ENCODE measurements around the gene CLTCL1. TPM values are rescaled to one million over a fixed set of nuclear protein-coding genes. Genes with fewer than 3 reads are reported as not detected.
A peak's percentile ranks its signal among the peaks of the same experiment; 100 is the strongest.
"Not testable (repeated sequence)": the region's sequence is repeated elsewhere in the genome, so short reads cannot be mapped to it uniquely, and the experiment has no call there.

Gene CLTCL1
- polyA plus RNA-seq (ENCODE audit: insufficient read length in 4 of 4) = 1 to 10 TPM; 3.3 to 5.9 (median 4.8) TPM

GRCh38 chr22:19291580-19292457 is at the start of gene CLTCL1:
TSS of gene CLTCL1 (minus strand) at chr22:19291719. CDS start at chr22:19291641, 78 bp downstream.
- DNase-seq (ENCODE audit: low read depth in 4 of 4, low spot score in 3 of 4) = peak; percentile 48 to 75 (median 56)

GRCh38 chr22:19337137-19337536 is 45.6 kb upstream of the CLTCL1 start:
- no peak for DNase-seq (ENCODE audit: low read depth in 4 of 4, low spot score in 3 of 4)

- DNase-seq (ENCODE audit: low read depth in 4 of 4, low spot score in 3 of 4) = no peak
Observed at GRCh38 chr22:19336133-19337075, 44.9 kb upstream of the CLTCL1 start.

GRCh38 chr22:19331975-19332374 is 40.5 kb upstream of the CLTCL1 start:
- no peak for DNase-seq (ENCODE audit: low read depth in 4 of 4, low spot score in 3 of 4)

- DNase-seq (ENCODE audit: low read depth in 4 of 4, low spot score in 3 of 4) = no peak
Observed at GRCh38 chr22:19331474-19331873, 40.0 kb upstream of the CLTCL1 start.

GRCh38 chr22:19330865-19331418 is 39.4 kb upstream of the CLTCL1 start:
- no peak for DNase-seq (ENCODE audit: low read depth in 4 of 4, low spot score in 3 of 4)

- not testable (repeated sequence) for DNase-seq (ENCODE audit: low read depth in 4 of 4, low spot score in 3 of 4)
Observed at GRCh38 chr22:19330205-19330604, 38.7 kb upstream of the CLTCL1 start.

GRCh38 chr22:19329454-19329853 is 37.9 kb upstream of the CLTCL1 start:
- no peak for DNase-seq (ENCODE audit: low read depth in 4 of 4, low spot score in 3 of 4)

- no peak for DNase-seq (ENCODE audit: low read depth in 4 of 4, low spot score in 3 of 4)
Observed at GRCh38 chr22:19325296-19325948, 33.9 kb upstream of the CLTCL1 start.

GRCh38 chr22:19323420-19323819 is 31.9 kb upstream of the CLTCL1 start:
- not testable (repeated sequence) for DNase-seq (ENCODE audit: low read depth in 4 of 4, low spot score in 3 of 4)

GRCh38 chr22:19321757-19322156 is 30.2 kb upstream of the CLTCL1 start:
- no peak for DNase-seq (ENCODE audit: low read depth in 4 of 4, low spot score in 3 of 4)

GRCh38 chr22:19320136-19320535 is 28.6 kb upstream of the CLTCL1 start:
- not testable (repeated sequence) for DNase-seq (ENCODE audit: low read depth in 4 of 4, low spot score in 3 of 4)

- DNase-seq (ENCODE audit: low read depth in 4 of 4, low spot score in 3 of 4) = no peak
Observed at GRCh38 chr22:19319281-19319680, 27.8 kb upstream of the CLTCL1 start.

- DNase-seq (ENCODE audit: low read depth in 4 of 4, low spot score in 3 of 4) = no peak
Observed at GRCh38 chr22:19317865-19318264, 26.3 kb upstream of the CLTCL1 start.

- DNase-seq (ENCODE audit: low read depth in 4 of 4, low spot score in 3 of 4) = no peak
Observed at GRCh38 chr22:19307872-19308271, 16.4 kb upstream of the CLTCL1 start.

GRCh38 chr22:19306535-19306934 is 15.0 kb upstream of the CLTCL1 start:
- not testable (repeated sequence) for DNase-seq (ENCODE audit: low read depth in 4 of 4, low spot score in 3 of 4)

- no peak for DNase-seq (ENCODE audit: low read depth in 4 of 4, low spot score in 3 of 4)
Observed at GRCh38 chr22:19304547-19304946, 13.0 kb upstream of the CLTCL1 start.

GRCh38 chr22:19303785-19304184 is 12.3 kb upstream of the CLTCL1 start:
- DNase-seq (ENCODE audit: low read depth in 4 of 4, low spot score in 3 of 4) = no peak

- no peak for DNase-seq (ENCODE audit: low read depth in 4 of 4, low spot score in 3 of 4)
Observed at GRCh38 chr22:19295733-19296132, 4.2 kb upstream of the CLTCL1 start.

- no peak for DNase-seq (ENCODE audit: low read depth in 4 of 4, low spot score in 3 of 4)
Observed at GRCh38 chr22:19292458-19293230, 1.1 kb upstream of the CLTCL1 start.

Data from right renal pelvis (tissue), 4 donors.